ENCODE results near the gene TMUB1.

The TMUB1 gene

GRCh38 chr7:151068069-151068773 lies 15.1 kb downstream of the TMUB1 start:
- no peak for DNase-seq (ENCODE audit: low spot score)

- DNase-seq (ENCODE audit: low spot score), result no peak
Measured at GRCh38 chr7:151066273-151066974, 16.9 kb downstream of the TMUB1 start.

- no peak for DNase-seq (ENCODE audit: low spot score)
Measured at GRCh38 chr7:151065516-151065915, 17.8 kb downstream of the TMUB1 start.

DNA sequence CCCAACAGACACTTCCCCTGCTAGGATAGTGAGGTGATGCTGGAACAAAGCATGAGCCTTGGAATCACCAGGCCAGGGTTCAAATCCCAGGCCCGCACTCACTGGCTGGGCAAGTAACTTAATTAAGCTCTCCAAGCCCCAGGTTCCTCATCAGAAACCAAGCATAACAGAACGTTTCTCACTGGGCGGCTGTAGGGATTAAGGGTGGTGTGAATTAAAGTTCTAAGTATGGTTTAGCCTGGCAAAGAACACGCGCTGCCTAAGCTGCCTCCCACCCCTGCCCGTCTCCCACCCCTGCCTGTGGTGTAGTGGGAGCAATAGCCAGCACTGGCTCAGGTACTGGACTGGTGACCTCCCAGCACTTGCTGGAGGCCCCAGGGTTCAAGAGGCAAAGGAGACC lies 18.3 kb downstream of the TMUB1 start:
- DNase-seq (ENCODE audit: low spot score), result no peak

GRCh38 chr7:151064454-151064853 lies 18.8 kb downstream of the TMUB1 start:
- DNase-seq (ENCODE audit: low spot score), result no peak

DNA sequence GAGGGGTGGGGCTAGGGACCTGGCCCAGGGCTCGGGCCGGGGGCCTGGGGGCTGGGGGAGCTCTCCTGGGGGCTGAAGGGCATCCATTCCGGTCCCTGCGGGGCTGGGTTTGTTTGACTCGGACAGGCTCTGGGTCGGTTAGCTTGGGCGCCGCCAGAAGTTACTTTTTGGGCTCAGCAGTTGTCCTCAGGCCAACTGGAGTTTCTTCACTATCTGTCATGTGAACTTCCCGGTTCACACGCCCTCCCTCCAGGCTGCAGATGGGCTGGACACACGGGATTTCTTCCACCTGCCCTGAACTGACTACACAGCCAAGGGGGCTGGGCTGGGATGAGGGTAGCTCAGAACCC lies 20.1 kb downstream of the TMUB1 start:
- DNase-seq (ENCODE audit: low spot score), result no peak

GRCh38 chr7:151062399-151063211 lies 20.7 kb downstream of the TMUB1 start:
- no peak for DNase-seq (ENCODE audit: low spot score)

DNA sequence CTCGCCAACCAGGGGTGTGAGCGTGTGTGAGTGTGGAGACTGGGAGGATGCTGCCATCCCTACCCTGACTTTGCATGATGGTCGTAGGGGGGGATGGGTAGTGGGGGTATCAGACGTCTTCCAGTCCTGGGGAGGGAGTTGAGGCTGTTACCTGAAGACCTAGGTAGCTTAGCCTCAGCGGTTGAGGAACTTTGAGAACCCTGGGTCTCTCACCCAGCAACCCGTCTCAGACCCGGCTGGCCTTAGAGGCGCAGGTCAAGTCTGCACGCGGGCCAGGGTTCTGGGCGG lies 21.2 kb downstream of the TMUB1 start:
- no peak for DNase-seq (ENCODE audit: low spot score)

GRCh38 chr7:151061213-151062110 lies 21.8 kb downstream of the TMUB1 start:
- no peak for DNase-seq (ENCODE audit: low spot score)

DNA sequence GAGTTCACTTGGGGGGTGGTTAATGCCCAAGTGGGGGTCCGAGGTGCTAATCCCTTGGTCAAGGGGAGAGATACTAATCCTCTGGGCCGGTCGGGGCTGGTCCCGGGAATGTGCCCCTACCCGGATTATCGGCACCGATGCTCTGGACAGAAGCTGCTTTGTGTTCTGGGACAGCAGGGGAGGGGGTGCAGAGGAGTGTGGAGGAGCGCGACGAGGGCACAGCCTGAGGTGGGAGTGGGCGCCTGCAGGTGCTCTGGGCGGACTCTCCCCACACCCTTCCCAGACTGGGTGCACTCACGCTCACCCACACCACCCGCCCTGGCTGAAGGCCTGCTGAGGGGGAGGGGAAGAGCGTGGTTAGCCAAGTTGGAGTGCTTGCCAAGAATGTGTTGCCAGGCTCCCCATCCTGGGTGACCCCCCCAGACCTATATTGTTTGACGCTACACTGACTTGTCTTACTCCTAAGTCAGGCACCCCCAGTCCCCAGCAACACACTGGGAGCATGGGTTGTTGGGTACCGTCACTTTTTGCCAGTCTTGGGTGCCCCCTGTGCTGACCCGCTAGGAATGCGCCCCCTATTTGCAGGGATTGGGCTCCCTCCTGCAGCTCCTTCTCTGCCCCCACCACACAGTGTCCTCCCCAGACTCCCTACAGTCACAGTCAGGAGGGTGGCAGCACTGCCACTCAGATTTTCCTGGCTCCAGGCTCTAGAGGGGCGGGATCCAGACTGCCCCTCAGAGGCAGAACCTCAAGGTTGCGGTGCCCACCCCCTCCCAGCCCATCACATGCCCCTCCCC lies 22.7 kb downstream of the TMUB1 start:
- peak; percentile 56 for DNase-seq (ENCODE audit: low spot score)

- peak; percentile 37 for DNase-seq (ENCODE audit: low spot score)
Measured at GRCh38 chr7:151060113-151060415, 23.2 kb downstream of the TMUB1 start.

DNA sequence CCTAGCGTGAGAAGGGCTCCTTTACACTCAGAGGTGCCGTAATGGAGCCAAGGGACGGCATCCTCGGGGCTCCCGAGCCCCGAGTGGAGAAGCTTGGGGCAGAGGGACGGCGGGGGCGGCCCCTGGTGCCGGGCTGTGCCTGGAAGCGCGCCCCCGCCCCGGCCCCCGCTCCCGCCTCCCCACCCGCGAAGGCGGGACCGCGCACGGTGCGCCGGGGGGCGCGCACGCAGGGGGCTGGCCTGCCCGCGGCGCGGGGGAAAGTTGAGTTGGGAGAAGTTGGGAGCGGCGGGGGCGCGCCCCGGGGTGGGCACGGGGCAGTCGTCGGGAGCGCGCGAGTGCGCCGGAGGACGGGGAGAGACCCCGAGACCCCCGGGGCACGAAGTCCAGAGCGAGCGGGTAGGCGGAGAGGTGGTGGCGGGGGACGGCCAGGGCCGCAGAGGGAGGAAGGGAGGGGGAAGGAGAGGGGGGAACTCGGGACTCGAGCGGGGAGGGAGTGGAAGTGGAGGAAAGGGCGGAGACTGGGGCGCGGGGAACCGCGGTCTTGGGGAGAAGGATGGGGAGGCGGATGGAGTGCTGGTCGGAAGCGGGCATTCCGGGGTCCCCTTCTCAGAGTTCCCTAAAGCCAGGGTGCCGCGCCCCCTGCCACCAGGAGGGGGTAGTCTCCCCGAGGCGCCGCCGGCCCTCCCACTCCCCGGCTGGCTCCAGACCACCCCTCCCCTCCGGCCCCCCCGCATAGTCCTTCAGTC lies 23.8 kb downstream of the TMUB1 start, which contains the start of gene SLC4A2:
SLC4A2 (plus strand) TSS at position 223 of the 746 bp plus-strand sequence. CDS start 2,399 bp downstream, outside the sequence.
- DNase-seq (ENCODE audit: low spot score), result peak; percentile 83

DNA sequence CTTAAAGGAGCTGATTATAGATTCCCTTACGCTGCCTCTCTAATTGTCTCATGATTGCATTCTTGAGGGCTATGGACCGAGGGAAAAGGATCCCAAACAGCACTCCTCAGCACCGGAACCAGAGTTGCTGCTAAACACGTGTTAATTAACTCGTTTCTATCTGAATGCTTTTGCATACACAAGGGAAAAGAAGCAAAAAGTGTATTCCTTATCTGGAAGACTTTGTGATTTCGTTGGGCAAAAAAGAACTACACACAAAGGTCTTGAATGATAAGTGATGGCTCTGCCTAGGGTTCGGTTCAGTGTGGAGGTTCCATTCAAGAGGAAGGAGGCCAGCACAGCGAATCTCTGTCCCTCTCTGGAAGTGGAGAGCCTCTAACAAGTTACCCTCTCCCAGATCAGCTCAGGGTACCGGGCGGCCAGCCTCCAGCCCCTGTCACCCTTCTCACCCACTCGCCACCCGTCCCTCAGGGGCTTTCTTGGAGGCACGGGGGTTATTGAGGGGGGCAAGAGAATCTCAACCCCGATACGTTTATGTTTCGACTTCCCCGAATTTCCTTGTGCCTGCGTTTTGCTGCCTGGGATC lies 24.4 kb downstream of the TMUB1 start:
- DNase-seq (ENCODE audit: low spot score), result peak; percentile 80

DNA sequence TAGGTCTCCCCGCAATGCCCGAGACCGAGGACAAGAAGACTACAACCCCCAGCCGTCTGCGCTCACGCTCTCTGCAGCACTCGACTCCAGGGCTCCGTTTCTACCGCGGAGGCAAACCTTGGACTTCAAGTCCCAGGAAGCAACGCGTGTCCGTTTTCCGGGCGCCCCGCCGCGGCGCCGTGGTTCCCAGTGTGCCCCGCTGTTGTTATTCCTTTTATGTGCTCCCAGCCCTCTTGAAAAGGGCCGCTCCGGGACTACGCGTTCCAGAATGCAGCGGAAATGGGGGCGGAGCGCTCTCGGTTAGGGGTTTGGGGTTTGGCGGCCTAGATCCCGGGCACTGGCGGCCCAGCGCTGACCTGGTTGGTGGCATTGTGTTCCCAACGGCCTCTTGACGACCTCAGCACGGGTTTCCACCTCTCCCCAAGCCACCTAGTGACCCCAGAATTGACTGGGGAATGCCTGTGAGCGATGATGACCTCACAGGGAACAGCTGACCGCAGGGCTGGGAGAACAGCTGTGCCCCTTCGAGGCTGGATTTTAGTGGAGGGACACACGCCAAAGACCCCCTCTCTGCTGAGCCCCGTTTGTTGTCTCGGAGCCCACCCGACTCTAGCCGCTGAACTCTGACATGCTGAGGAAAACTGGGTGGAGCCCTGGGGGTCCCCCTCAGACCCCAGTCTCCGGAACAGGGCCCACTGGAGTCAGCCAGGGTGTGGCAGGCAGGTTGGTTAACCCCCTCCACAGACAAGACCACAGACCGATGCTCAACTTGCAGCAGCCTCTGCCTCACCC lies 25.1 kb downstream of the TMUB1 start:
- DNase-seq (ENCODE audit: low spot score), result peak; percentile 100

GRCh38 chr7:151057506-151057988 lies 25.7 kb downstream of the TMUB1 start, which contains the start of gene CDK5:
Gene CDK5, minus strand, starts transcription at chr7:151057897. Its CDS starts 49 bp downstream, at chr7:151057848.
- DNase-seq (ENCODE audit: low spot score), result no peak

- no peak for DNase-seq (ENCODE audit: low spot score)
Measured at GRCh38 chr7:151056666-151057505, 26.4 kb downstream of the TMUB1 start.

DNA sequence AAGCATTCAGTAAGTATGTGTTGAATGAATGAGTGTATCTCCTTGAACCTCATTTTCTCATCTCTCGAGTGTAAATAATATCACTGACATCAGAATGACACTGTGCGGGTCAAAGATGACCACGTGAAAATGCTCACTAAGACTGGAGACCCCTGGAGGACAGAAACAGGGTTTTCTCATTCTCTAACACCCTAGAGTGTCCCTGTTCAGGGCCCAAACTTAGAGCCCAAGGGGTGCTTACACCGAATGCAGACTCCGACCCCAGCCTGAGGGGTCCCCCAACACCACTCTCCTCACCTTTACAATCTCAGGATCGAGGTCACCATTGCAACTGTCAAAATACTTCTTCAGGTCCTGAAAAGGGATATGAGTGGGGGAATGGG lies 27.0 kb downstream of the TMUB1 start:
- peak; percentile 50 for DNase-seq (ENCODE audit: low spot score)

- DNase-seq (ENCODE audit: low spot score), result no peak
Measured at GRCh38 chr7:151053751-151054150, 29.5 kb downstream of the TMUB1 start.
